Central memory CD8-positive, alpha-beta T cell (primary cell): ENCODE results near the gene NBPF9.
"Not testable (repeated sequence)": the region's sequence is repeated elsewhere in the genome, so short reads cannot be mapped to it uniquely, and the experiment has no call there.

Experiments used
- ATAC-seq: fragments of 150-1000 bp; cut with Tn5 transposase; replicated peaks from 2 replicates; pipeline ENCODE4 v1.10.0; 2022; ENCODE audit warnings: mild to moderate bottlenecking, moderate FRiP score, moderate number of reproducible peaks; ENCODE audit not compliant: poor library complexity, severe bottlenecking; ENCODE audit errors: extremely low read depth
- DNase-seq, 2 donors: peaks; one replicate each; pipeline ENCODE4 v3.0.0; 2021; ENCODE audit warnings: low spot score in 2 of 2
- H3K27ac Mint-ChIP-seq: one replicate; pipeline ENCODE4 v1.8.0; 2022; ENCODE audit warnings: low read depth, mild to moderate bottlenecking, moderate library complexity, mixed read lengths
- H3K27me3 Mint-ChIP-seq: one replicate; pipeline ENCODE4 v1.8.0; 2022; ENCODE audit warnings: mixed read lengths
- H3K36me3 Mint-ChIP-seq: one replicate; pipeline ENCODE4 v1.8.0; 2022; ENCODE audit warnings: mild to moderate bottlenecking, moderate library complexity, mixed read lengths; ENCODE audit not compliant: insufficient read depth
- H3K4me1 Mint-ChIP-seq: one replicate; pipeline ENCODE4 v1.8.0; 2022; ENCODE audit warnings: mixed read lengths
- H3K4me3 Mint-ChIP-seq: one replicate; pipeline ENCODE4 v1.8.0; 2022; ENCODE audit warnings: mild to moderate bottlenecking, moderate library complexity, mixed read lengths
- H3K9me3 Mint-ChIP-seq: one replicate; pipeline ENCODE4 v1.8.0; 2022; ENCODE audit warnings: mixed read lengths

Gene NBPF9

DNA sequence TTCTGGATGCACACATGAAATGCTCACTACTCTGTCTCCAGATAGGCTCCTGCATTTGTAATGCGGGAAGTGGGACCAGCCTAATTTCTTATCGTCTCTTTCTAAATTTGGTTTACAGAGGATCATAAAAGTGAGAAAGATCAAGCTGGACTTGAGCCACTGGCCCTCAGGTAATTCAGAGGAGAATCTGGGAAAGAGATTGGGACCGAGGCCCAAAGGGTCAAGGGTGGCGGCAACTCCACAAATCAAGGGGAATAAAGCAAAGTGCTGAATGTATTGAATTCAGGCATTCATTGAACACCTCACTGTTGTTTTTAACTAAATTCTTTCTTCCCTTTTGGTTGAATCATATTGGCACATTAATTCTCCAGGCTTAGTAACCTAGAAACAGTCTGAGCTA, 95.0 kb downstream of the NBPF9 start:
- H3K4me3 Mint-ChIP-seq, ATAC-seq, H3K9me3 Mint-ChIP-seq, H3K27ac Mint-ChIP-seq, DNase-seq, H3K4me1 Mint-ChIP-seq, H3K27me3 Mint-ChIP-seq, H3K36me3 Mint-ChIP-seq: not testable (repeated sequence)
